Measurements from ENCODE around the gene SLC22A4. TPM values are rescaled to one million over a fixed set of nuclear protein-coding genes. Genes with fewer than 3 reads are reported as not detected.

The SLC22A4 gene
- total and polyA plus RNA-seq, 2 of the 8 experiments (the other 6 are each of a cell fraction or from before 2014, with no cell fraction given): 0.45 to 0.60 TPM

- ChIA-PET POLR2A (ENCODE audit: partially characterized antibody) (no interaction called here), CTCF (ENCODE audit: partially characterized antibody) (interaction anchor here (2.2 to 4.1 kb wide), 2 partner anchors 32 to 80 kb away, joined by 8 to 16 read pairs; no protein-coding TSS in a partner anchor)
- Histone ChIP-seq H3K79me1 (ENCODE audit: low read depth, low read length) (no peaks in the 10 kb centered on the region), H3K4ac (replicated peaks; ENCODE audit: insufficient read length, low read depth, low read length) (no peak overlapping the region), H3K4me1 (replicated peaks in 1 of 4; ENCODE audit: control insufficient read depth in 3 of 4, insufficient read depth in 4 of 4, low read length in 3 of 4) (peaks cover 0 to 6% (median under 1%) of the 10 kb centered on the region in 4 experiments; a peak in 3 of 7 replicates), H3K9me3 (ENCODE audit: insufficient read depth in 2 of 2, low read depth in 1 of 2, low read length in 1 of 2) (no peaks in the 10 kb centered on the region), H4K20me1 (replicated peaks in 1 of 2; ENCODE audit: control insufficient read depth in 1 of 2, insufficient read depth in 2 of 2, low read length in 2 of 2) (no peaks in the 10 kb centered on the region), H4K5ac (ENCODE audit: insufficient read length, low read depth, low read length) (no peak overlapping the region), H3K18ac (ENCODE audit: extremely low read depth, low read length) (no peak overlapping the region), H2AFZ (ENCODE audit: low read length) (no peak overlapping the region), H4K91ac (replicated peaks; ENCODE audit: insufficient read length, low read length) (no peak overlapping the region), H3K9ac (replicated peaks in 1 of 4; ENCODE audit: extremely low read depth in 1 of 4, low read depth in 3 of 4, low read length in 3 of 4) (no peak overlapping the region), H3K27me3 (replicated peaks in 1 of 4; ENCODE audit: control insufficient read depth in 3 of 4, extremely low read depth in 1 of 4, insufficient read depth in 3 of 4, low read length in 3 of 4) (no peaks in the 10 kb centered on the region), H3K23me2 (ENCODE audit: low read depth, low read length) (no peaks in the 10 kb centered on the region), H3K23ac (ENCODE audit: insufficient read length) (no peak overlapping the region), H2AK5ac (ENCODE audit: low read depth, low read length) (no peak overlapping the region), H2BK120ac (replicated peaks; ENCODE audit: low read depth, low read length) (no peak overlapping the region), H3K27ac (ENCODE audit: low read depth, low read length) (no peak overlapping the region), H3K36me3 (ENCODE audit: control insufficient read depth in 2 of 4, insufficient read depth in 4 of 4, low read length in 3 of 4) (no peaks in the 10 kb centered on the region; a peak in 1 of 8 replicates), H3K4me3 (ENCODE audit: extremely low read depth in 1 of 4, insufficient read depth in 2 of 4, low read depth in 3 of 4, low read length in 4 of 4) (no peak overlapping the region), H2BK5ac (ENCODE audit: low read depth, low read length) (no peak overlapping the region), H2BK20ac (ENCODE audit: low read length) (no peak overlapping the region), H2BK15ac (ENCODE audit: low read length) (no peak overlapping the region), H3K14ac (ENCODE audit: insufficient read length) (no peak overlapping the region), H3K79me2 (ENCODE audit: control insufficient read depth in 1 of 2, insufficient read depth in 2 of 2, low read length in 2 of 2) (no peaks in the 10 kb centered on the region), H4K8ac (ENCODE audit: extremely low read depth, insufficient read depth, low read length) (no peak overlapping the region), H3K4me2 (ENCODE audit: insufficient read depth in 1 of 2, low read depth in 2 of 2, low read length in 2 of 2) (no peak overlapping the region), H2BK12ac (ENCODE audit: low read depth, low read length) (no peak overlapping the region), H3K56ac (replicated peaks; ENCODE audit: insufficient read length, low read depth, low read length) (no peak overlapping the region)
- no peak for DNase-seq (ENCODE audit: low read depth in 1 of 2, low spot score in 2 of 2)
- FAIRE-seq: no peak
- WGBS, 2 experiments (ENCODE audit: extremely low coverage in 1 of 2, insufficient coverage in 1 of 2, insufficient read length in 1 of 2, insufficient replicate concordance in 2 of 2, low coverage in 1 of 2, low lambda C conversion rate in 2 of 2, missing lambda C conversion rate in 1 of 2): 83% methylated on average over 1 of the region's 1 CpG; no CpG with 5 or more reads in 1 of the 2 experiments
- no peak for TF ChIP-seq POLR2A (IDR thresholded peaks at IDR 0.05; ENCODE audit: control extremely low read depth in 1 of 2, low read depth in 2 of 2, low read length in 2 of 2)
- no peak for TF ChIP-seq HDAC2 (IDR thresholded peaks at IDR 0.05; ENCODE audit: borderline replicate concordance in 1 of 2, low read depth in 2 of 2, low read length in 2 of 2)
- TF ChIP-seq, protein P1, sequence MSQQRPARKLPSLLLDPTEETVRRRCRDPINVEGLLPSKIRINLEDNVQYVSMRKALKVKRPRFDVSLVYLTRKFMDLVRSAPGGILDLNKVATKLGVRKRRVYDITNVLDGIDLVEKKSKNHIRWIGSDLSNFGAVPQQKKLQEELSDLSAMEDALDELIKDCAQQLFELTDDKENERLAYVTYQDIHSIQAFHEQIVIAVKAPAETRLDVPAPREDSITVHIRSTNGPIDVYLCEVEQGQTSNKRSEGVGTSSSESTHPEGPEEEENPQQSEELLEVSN (IDR thresholded peaks at IDR 0.05): no peak
- no peak for TF ChIP-seq EGR1 (IDR thresholded peaks at IDR 0.05; ENCODE audit: borderline replicate concordance, low read depth, low read length)
- TF ChIP-seq SP2 (IDR thresholded peaks at IDR 0.05; ENCODE audit: low read length): no peak
- TF ChIP-seq JUND (IDR thresholded peaks at IDR 0.05; ENCODE audit: low read length): no peak
Measured at GRCh38 chr5:132270335-132270665, 23.9 kb upstream of the SLC22A4 start.

Measured in H1 (cell line).